GM12872 (cell line): ENCODE measurements around the gene DUSP2.

ENCODE experiments used
- CTCF ChIP-seq: IDR thresholded peaks from 3 replicates; pipeline ENCODE4 v1.5.1; 2011; ENCODE audit warnings: low read depth, mild to moderate bottlenecking, low read length, moderate library complexity; ENCODE audit not compliant: insufficient read depth

The DUSP2 gene

GRCh38 chr2:96103187-96103601, 42.0 kb downstream of the DUSP2 start:
- TF ChIP-seq CTCF: no peak

- no peak for TF ChIP-seq CTCF
Observed at GRCh38 chr2:96102596-96103186, 42.5 kb downstream of the DUSP2 start.

GRCh38 chr2:96100893-96101304, 44.3 kb downstream of the DUSP2 start:
- TF ChIP-seq CTCF: no peak

GRCh38 chr2:96099861-96100798, 45.1 kb downstream of the DUSP2 start:
- TF ChIP-seq CTCF: no peak

- no peak for TF ChIP-seq CTCF
Observed at GRCh38 chr2:96098900-96099590, 46.2 kb downstream of the DUSP2 start.

GRCh38 chr2:96097951-96098823, 47.1 kb downstream of the DUSP2 start:
- no peak for TF ChIP-seq CTCF
